GM21786 (cell line): ENCODE data around the gene ENTPD6.
"Not testable (repeated sequence)": the region's sequence is repeated elsewhere in the genome, so short reads cannot be mapped to it uniquely, and the experiment has no call there.

Experiments
- ATAC-seq: cut with Tn5 transposase; IDR thresholded peaks from one replicate; pipeline ENCODE4 v1.9.1; 2021; ENCODE audit not compliant: unreplicated experiment

The ENTPD6 gene

DNA sequence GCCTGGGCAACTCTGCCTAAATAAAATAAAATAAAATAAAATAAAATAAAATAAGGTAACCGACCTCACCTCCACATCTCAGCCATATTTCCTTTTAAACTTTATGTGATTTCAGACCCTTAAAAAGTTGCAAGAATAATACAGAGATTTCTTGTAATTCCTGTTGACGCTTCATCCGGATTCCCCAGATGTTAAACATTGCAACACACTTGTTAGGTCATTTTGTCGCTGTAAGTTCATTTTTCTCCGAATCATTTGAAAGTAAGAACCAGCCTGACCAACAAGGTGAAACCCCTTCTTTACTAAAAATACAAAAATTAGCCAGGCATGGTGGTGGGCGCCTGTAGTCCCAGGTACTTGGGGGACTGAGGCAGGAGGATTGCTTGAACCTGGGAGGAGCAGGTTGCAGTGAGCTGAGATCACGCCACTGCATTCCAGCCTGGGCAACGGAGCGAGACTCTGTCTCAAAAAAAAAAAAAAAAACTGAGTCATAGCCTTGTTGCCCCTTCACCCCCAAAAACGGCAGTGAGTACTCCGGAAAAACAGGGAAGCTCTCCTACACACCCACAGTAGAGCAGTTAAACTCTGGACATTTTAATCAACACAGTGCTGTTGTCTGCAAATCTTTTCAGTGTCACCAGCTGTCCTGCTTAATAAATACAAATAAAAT lies 58.2 kb downstream of the ENTPD6 start:
- ATAC-seq: no peak

GRCh38 chr20:25254571-25254970 lies 59.1 kb downstream of the ENTPD6 start:
- ATAC-seq: no peak

GRCh38 chr20:25254986-25255680 lies 59.6 kb downstream of the ENTPD6 start:
- ATAC-seq: no peak

DNA sequence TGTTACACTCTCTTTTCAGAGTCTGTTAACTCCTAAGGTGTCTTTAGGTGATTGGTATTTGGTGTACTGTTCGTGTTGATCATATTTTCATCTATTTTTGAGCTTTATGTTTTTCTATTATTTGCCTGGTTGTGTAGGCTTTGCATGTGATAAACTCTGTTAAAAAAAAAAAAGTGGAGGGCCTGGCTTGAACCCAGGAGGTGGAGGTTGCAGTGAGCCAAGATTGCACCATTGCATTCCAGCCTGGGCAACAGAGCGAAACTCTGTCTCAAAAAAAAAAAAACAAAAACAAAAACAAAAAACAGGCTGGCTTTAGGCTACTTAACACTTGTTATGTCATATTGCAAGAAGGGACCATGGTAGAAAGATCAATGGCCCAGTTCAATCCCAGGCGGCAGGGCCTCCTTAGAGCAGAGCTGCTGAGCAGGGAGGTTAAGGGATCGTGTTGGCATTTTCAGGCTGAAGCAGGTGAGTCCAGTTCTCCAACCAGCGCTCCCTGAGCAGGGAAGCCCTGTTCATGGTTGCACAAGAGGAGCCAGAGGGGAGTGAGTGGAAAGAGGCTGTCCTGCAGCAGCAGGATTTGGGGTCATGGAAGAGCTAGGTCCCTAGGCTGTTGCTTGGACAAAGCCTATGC lies 60.8 kb downstream of the ENTPD6 start:
- ATAC-seq: no peak

DNA sequence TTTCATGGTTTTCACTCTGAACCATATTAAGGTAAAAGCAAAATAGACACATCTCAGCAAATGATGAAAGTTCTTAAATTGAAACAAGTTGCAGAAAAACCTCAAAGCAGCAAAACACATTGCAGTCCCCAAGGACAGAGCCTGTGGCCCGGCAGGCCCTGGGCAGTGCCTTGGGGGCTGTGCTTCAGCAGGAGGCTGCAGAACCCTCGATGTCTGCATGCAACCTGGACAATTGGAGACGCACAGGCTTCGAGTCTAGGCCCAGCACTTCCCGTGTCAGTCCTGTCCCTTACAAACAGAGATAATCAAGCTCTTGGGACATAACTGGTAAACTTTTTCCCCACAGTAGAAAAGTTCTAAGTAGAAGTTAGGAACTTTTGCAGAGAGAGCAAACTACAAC lies 61.6 kb downstream of the ENTPD6 start:
- ATAC-seq: no peak

DNA sequence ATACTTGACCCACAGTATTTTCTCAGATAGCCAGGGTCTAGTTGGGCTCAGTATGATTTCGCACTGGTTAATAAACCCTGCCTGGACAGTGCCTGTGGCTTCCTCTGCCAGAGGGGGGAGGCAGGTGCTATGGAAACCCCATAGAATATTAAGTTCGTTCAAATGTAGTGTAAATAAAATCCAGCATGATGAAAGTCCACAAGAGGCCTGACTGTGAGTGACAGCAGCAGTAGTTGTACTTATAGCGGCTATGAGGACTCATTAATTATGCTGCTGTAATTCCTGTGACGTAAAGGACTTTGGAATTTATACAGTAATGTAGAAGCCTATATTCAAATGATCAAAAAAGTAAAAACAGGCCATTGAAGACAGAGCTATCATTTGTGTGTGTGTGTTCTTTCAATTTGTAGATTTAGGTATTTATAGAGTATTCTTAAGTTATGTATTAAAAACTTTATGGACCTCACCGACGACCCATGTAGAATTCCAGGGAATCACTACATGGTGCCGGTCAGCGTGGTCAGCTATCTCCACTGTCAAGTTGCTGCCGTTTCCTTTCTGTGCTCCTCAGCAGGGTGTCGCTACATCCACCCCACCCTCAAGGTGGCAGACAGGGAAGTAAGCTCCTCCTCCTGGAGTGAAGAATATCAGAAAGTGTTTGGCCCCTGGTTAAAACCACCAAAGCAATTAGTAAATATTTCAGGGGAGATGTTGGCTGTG lies 62.4 kb downstream of the ENTPD6 start:
- no peak for ATAC-seq

GRCh38 chr20:25258476-25258805 lies 62.9 kb downstream of the ENTPD6 start:
- no peak for ATAC-seq

GRCh38 chr20:25258828-25259227 lies 63.3 kb downstream of the ENTPD6 start:
- no peak for ATAC-seq

GRCh38 chr20:25259358-25259757 lies 63.8 kb downstream of the ENTPD6 start:
- ATAC-seq: no peak

- no peak for ATAC-seq
Measured at GRCh38 chr20:25259788-25260254, 64.3 kb downstream of the ENTPD6 start.

GRCh38 chr20:25260770-25261437 lies 65.4 kb downstream of the ENTPD6 start:
- not testable (repeated sequence) for ATAC-seq

- ATAC-seq: no peak
Measured at GRCh38 chr20:25269057-25269832, 73.7 kb downstream of the ENTPD6 start.

- no peak for ATAC-seq
Measured at GRCh38 chr20:25269833-25270170, 74.3 kb downstream of the ENTPD6 start.

DNA sequence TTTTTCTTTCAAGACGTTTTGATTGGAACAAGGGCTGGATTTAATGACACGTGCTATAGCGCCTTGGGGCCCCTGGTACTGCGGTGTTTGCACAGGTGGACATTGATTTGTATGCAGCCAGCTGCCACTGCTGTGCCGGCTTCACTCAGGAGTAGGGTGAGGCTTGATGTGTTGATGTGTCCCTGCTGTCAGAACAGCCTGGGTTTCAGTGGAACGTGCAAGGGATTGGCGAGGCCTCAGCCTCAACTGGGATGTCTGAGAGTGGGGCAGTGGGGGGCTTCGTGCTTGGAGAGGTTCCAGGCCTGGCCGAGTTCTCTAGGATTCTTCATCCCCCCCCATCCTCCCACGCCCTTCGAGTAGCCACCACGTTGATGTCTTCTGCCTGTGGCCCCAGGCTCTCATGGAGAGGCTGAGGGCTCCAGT lies 75.3 kb downstream of the ENTPD6 start:
- no peak for ATAC-seq

DNA sequence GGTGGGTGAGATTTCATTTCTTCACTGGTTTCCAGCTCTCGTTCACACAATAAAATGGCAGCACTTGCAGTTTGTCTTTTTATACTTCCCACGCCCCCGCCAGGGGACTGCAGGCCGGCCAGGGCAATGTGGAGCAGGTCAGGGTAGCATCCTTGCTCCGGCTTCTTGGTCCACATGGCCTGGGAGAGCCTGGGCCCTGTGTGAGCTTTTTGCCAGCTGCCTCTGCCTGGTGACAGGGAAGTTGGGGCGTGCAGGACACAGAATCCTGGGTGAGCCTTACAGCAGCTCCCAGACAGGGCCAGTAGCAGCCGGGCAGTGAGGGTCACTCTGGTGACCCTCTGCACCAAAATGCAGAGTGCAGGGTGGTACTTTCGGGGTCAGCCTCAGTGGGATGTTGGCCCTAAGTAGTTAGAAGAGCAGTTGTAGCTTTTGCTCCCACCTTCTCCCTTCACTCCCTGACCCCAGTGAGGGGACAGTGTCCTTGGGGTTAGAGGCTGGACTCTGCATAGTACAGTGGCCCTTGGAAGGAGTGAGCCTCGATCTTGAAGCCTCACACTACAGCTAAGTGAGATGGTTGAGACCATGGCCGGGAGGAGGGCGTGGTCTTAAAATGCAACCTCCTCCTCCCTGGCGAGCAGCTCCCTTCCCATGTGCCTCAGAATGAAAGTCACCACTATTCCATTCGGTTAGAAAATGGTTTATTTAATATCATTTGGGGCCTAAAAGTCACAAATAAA lies 76.1 kb downstream of the ENTPD6 start:
- no peak for ATAC-seq

GRCh38 chr20:25272223-25273000 lies 76.9 kb downstream of the ENTPD6 start:
- ATAC-seq: no peak

- ATAC-seq: no peak
Measured at GRCh38 chr20:25273046-25273445, 77.5 kb downstream of the ENTPD6 start.

GRCh38 chr20:25273541-25274358 lies 78.2 kb downstream of the ENTPD6 start:
- ATAC-seq: no peak
